Liver (tissue), 9 donors: ENCODE data around the gene TBL2. TPM values are rescaled to one million over a fixed set of nuclear protein-coding genes. Genes with fewer than 3 reads are reported as not detected.
A peak's percentile ranks its signal among the peaks of the same experiment; 100 is the strongest.
"Not testable (repeated sequence)": the region's sequence is repeated elsewhere in the genome, so short reads cannot be mapped to it uniquely, and the experiment has no call there.

Experiments used
- DNase-seq: peaks from one replicate; pipeline ENCODE4 v3.0.0-alpha.2; 2017; ENCODE audit warnings: low spot score
- H3K27ac ChIP-seq, 2 donors: one replicate each; pipeline ENCODE4 v1.7.0; 2013; ENCODE audit warnings: inconsistent platforms in 2 of 2, low read length in 2 of 2, control low read depth in 1 of 2, low read depth in 1 of 2, mild to moderate bottlenecking in 1 of 2
- H3K27me3 ChIP-seq, 4 donors: one replicate each; pipeline versions ENCODE4 v1.6.1 to v1.7.0; 2013; ENCODE audit warnings: low read length in 3 of 4, inconsistent platforms in 1 of 4, mild to moderate bottlenecking in 1 of 4, moderate library complexity in 1 of 4; ENCODE audit not compliant: control insufficient read depth in 4 of 4, insufficient read depth in 4 of 4
- H3K36me3 ChIP-seq, 4 donors: one replicate each; pipeline versions ENCODE4 v1.6.1 to v1.7.0; 2013; ENCODE audit warnings: low read length in 3 of 4, mild to moderate bottlenecking in 3 of 4, low read depth in 1 of 4, moderate library complexity in 1 of 4; ENCODE audit not compliant: control insufficient read depth in 4 of 4, insufficient read depth in 3 of 4
- H3K4me1 ChIP-seq, 4 donors: one replicate each; pipeline versions ENCODE4 v1.6.1 to v1.7.0; 2013; ENCODE audit warnings: low read length in 3 of 4, mild to moderate bottlenecking in 3 of 4, moderate library complexity in 1 of 4; ENCODE audit not compliant: control insufficient read depth in 4 of 4, insufficient read depth in 4 of 4
- H3K4me3 ChIP-seq, 3 donors: one replicate each; pipeline versions ENCODE4 v1.6.1 to v1.7.0; 2013; ENCODE audit warnings: low read length in 3 of 3, control low read depth in 1 of 3, low read depth in 1 of 3, mild to moderate bottlenecking in 1 of 3
- H3K9ac ChIP-seq, 2 donors: one replicate each; pipeline ENCODE4 v1.7.0; 2013; ENCODE audit warnings: low read length in 2 of 2, mild to moderate bottlenecking in 2 of 2, moderate library complexity in 2 of 2, control low read depth in 1 of 2, low read depth in 1 of 2
- H3K9me3 ChIP-seq, 4 donors: one replicate each; pipeline versions ENCODE4 v1.6.1 to v1.7.0; 2013; ENCODE audit warnings: low read length in 3 of 4; ENCODE audit not compliant: control insufficient read depth in 4 of 4
- ATF3 ChIP-seq: IDR thresholded peaks from 2 replicates; pipeline ENCODE4 v1.6.1; 2016; ENCODE audit warnings: antibody characterized with exemption
- EGR1 ChIP-seq, 2 donors: IDR thresholded peaks; 2 replicates each; pipeline ENCODE4 v1.6.1; 2016 to 2018; ENCODE audit warnings: antibody characterized with exemption in 2 of 2, low read depth in 2 of 2
- FOXA2 ChIP-seq: IDR thresholded peaks from 2 replicates; pipeline ENCODE4 v1.6.1; 2016; ENCODE audit warnings: antibody characterized with exemption
- GABPA ChIP-seq, 2 donors: IDR thresholded peaks in 1 of 2; conservative IDR thresholded peaks in 1 of 2; 2 replicates each; pipeline ENCODE4 v1.6.1; 2016; ENCODE audit warnings: antibody characterized with exemption in 2 of 2, mild to moderate bottlenecking in 1 of 2, moderate library complexity in 1 of 2
- JUND ChIP-seq, 2 donors: IDR thresholded peaks; 2 replicates each; pipeline ENCODE4 v1.6.1; 2016; ENCODE audit warnings: antibody characterized with exemption in 2 of 2
- RXRA ChIP-seq, 2 donors: IDR thresholded peaks; 2 replicates each; pipeline ENCODE4 v1.6.1; 2017 to 2018; ENCODE audit warnings: antibody characterized with exemption in 2 of 2, mild to moderate bottlenecking in 1 of 2
- TAF1 ChIP-seq: conservative IDR thresholded peaks from 2 replicates; pipeline ENCODE4 v1.6.1; 2016; ENCODE audit warnings: antibody characterized with exemption, mild to moderate bottlenecking
- ZBTB33 ChIP-seq: IDR thresholded peaks from 2 replicates; pipeline ENCODE4 v1.6.1; 2016; ENCODE audit warnings: antibody characterized with exemption
- WGBS: extraction: QIAGEN DNeasy Blood & Tissue Kit; methylation state at CpG from one replicate; pipeline ENCODE4 v1.1.7; 2013; 5-methylcytosine and 5-hydroxymethylcytosine counted together
- polyA plus RNA-seq, 2 donors: library from polyadenylated mRNA; stranded (reverse) in 1 of 2; unstranded in 1 of 2; fragments of 200-250 nt in 1 of 2; fragments of >200 nt in 1 of 2; fragmentation: Nextera tagmentation in 1 of 2; extraction: Ambion mirVana in 1 of 2; gene quantifications; one replicate each; pipeline versions ENCODE4 v1.2.1 to v1.2.3, GENCODE V29; 2013 to 2015
- total RNA-seq, 2 donors: library from RNA; depleted of rRNA; stranded (reverse); fragments of >200 nt; gene quantifications; one replicate each; pipeline ENCODE4 v1.2.3, GENCODE V29; 2014
- TF ChIP-seq, protein P1 (sequence below): fragments of 150-350 bp; IDR thresholded peaks from 2 replicates; pipeline ENCODE4 v1.5.1; 2017; ENCODE audit warnings: improper control_type of control experiment, low read depth, low read length; ENCODE audit not compliant: missing input control
- TF ChIP-seq, protein P2 (sequence below): IDR thresholded peaks from 2 replicates; pipeline ENCODE4 v1.6.1; 2016; ENCODE audit warnings: antibody characterized with exemption, mild to moderate bottlenecking
- donor health status: healthy.
- donor health status: healthy.
- donor health status: healthy.
- donor health status: healthy.
- donor health status: healthy.

The TBL2 gene
- total and polyA plus RNA-seq, 4 donors, result 10.9 to 36.6 (median 19.0) TPM

- 74% methylated on average over 4 of the region's 4 CpGs for WGBS
- H3K4me1 ChIP-seq, result peaks cover 18 to 81% (median 61%) of the 10 kb centered on the region in 4 donors
- H3K36me3 ChIP-seq, result peaks cover 6 to 16% (median 9%) of the 10 kb centered on the region in 4 donors
- no peaks in the 10 kb centered on the region for H3K9me3 ChIP-seq
- H3K9ac ChIP-seq, result no peak overlapping the region
- no peaks in the 10 kb centered on the region for H3K27me3 ChIP-seq
- H3K27ac ChIP-seq, result no peak overlapping the region
- no peak overlapping the region for H3K4me3 ChIP-seq
- DNase-seq, result no peak
- TF ChIP-seq, protein P1, sequence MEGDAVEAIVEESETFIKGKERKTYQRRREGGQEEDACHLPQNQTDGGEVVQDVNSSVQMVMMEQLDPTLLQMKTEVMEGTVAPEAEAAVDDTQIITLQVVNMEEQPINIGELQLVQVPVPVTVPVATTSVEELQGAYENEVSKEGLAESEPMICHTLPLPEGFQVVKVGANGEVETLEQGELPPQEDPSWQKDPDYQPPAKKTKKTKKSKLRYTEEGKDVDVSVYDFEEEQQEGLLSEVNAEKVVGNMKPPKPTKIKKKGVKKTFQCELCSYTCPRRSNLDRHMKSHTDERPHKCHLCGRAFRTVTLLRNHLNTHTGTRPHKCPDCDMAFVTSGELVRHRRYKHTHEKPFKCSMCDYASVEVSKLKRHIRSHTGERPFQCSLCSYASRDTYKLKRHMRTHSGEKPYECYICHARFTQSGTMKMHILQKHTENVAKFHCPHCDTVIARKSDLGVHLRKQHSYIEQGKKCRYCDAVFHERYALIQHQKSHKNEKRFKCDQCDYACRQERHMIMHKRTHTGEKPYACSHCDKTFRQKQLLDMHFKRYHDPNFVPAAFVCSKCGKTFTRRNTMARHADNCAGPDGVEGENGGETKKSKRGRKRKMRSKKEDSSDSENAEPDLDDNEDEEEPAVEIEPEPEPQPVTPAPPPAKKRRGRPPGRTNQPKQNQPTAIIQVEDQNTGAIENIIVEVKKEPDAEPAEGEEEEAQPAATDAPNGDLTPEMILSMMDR, result no peak
- no peak for TF ChIP-seq ATF3
- TF ChIP-seq, protein P2, sequence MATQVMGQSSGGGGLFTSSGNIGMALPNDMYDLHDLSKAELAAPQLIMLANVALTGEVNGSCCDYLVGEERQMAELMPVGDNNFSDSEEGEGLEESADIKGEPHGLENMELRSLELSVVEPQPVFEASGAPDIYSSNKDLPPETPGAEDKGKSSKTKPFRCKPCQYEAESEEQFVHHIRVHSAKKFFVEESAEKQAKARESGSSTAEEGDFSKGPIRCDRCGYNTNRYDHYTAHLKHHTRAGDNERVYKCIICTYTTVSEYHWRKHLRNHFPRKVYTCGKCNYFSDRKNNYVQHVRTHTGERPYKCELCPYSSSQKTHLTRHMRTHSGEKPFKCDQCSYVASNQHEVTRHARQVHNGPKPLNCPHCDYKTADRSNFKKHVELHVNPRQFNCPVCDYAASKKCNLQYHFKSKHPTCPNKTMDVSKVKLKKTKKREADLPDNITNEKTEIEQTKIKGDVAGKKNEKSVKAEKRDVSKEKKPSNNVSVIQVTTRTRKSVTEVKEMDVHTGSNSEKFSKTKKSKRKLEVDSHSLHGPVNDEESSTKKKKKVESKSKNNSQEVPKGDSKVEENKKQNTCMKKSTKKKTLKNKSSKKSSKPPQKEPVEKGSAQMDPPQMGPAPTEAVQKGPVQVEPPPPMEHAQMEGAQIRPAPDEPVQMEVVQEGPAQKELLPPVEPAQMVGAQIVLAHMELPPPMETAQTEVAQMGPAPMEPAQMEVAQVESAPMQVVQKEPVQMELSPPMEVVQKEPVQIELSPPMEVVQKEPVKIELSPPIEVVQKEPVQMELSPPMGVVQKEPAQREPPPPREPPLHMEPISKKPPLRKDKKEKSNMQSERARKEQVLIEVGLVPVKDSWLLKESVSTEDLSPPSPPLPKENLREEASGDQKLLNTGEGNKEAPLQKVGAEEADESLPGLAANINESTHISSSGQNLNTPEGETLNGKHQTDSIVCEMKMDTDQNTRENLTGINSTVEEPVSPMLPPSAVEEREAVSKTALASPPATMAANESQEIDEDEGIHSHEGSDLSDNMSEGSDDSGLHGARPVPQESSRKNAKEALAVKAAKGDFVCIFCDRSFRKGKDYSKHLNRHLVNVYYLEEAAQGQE, result no peak
- no peak for TF ChIP-seq GABPA (IDR thresholded peaks at IDR 0.05 in 1 of 2, conservative IDR thresholded peaks at IDR 0.05 in 1 of 2)
- no peak for TF ChIP-seq JUND (IDR thresholded peaks at IDR 0.05)
- no peak for TF ChIP-seq ZBTB33
- no peak for TF ChIP-seq FOXA2
- no peak for TF ChIP-seq TAF1
- no peak for TF ChIP-seq EGR1 (IDR thresholded peaks at IDR 0.05; ENCODE audit: low read depth in 2 of 2)
Observed at GRCh38 chr7:73618538-73618937, 40.2 kb upstream of the TBL2 start.

GRCh38 chr7:73617520-73617919, 39.1 kb upstream of the TBL2 start:
- not testable (repeated sequence) for H3K9ac ChIP-seq, H3K27ac ChIP-seq, H3K4me3 ChIP-seq, H3K9me3 ChIP-seq, H3K27me3 ChIP-seq, DNase-seq
- peaks cover 6 to 16% (median 9%) of the 10 kb centered on the region in 4 donors for H3K36me3 ChIP-seq
- peaks cover 18 to 84% (median 69%) of the 10 kb centered on the region in 4 donors for H3K4me1 ChIP-seq
- WGBS, result 92% methylated on average over 9 of the region's 9 CpGs

GRCh38 chr7:73615886-73616285, 37.5 kb upstream of the TBL2 start:
- no peak for DNase-seq
- WGBS, result 44% methylated on average over 4 of the region's 4 CpGs
- Histone ChIP-seq H3K9ac (no peak overlapping the region), H3K27ac (peak overlapping the region; percentile 20 to 30), H3K27me3 (no peaks in the 10 kb centered on the region), H3K4me1 (peaks cover 27 to 91% (median 78%) of the 10 kb centered on the region in 4 donors), H3K36me3 (peaks cover 6 to 16% (median 9%) of the 10 kb centered on the region in 4 donors), H3K4me3 (no peak overlapping the region), H3K9me3 (no peaks in the 10 kb centered on the region)
- TF ChIP-seq RXRA (IDR thresholded peaks at IDR 0.05), result no peak
- TF ChIP-seq, protein P2, result no peak

- 52% methylated on average over 10 of the region's 10 CpGs for WGBS
- not testable (repeated sequence) for H3K4me3 ChIP-seq, DNase-seq, H3K9me3 ChIP-seq, H3K27me3 ChIP-seq, H3K9ac ChIP-seq
- peaks cover 6 to 16% (median 10%) of the 10 kb centered on the region in 4 donors for H3K36me3 ChIP-seq
- H3K27ac ChIP-seq, result peak overlapping the region in 1 of 2 donors; percentile 13
- peaks cover 36 to 95% (median 82%) of the 10 kb centered on the region in 4 donors for H3K4me1 ChIP-seq
Observed at GRCh38 chr7:73614937-73615336, 36.6 kb upstream of the TBL2 start.
